Keratinocyte (primary cell): ENCODE data around the gene KREMEN1. TPM values are rescaled to one million over a fixed set of nuclear protein-coding genes. Genes with fewer than 3 reads are reported as not detected.

Experiments used
- DNase-seq: peaks from one replicate; pipeline ENCODE4 v3.0.0-alpha.2; 2011; ENCODE audit warnings: low read depth, missing footprints, low spot score
- FAIRE-seq: peaks from 2 replicates; lab custom pipeline; 2011; peaks lifted over from hg19 to GRCh38; lab: Jason Lieb, UNC
- H2AFZ ChIP-seq: 2 replicates; pipeline ENCODE4 v1.6.0; 2012; ENCODE audit warnings: low read length, control low read depth, inconsistent platforms; ENCODE audit not compliant: control insufficient read depth
- H3K27ac ChIP-seq: 2 replicates; pipeline ENCODE4 v1.5.1; 2011; ENCODE audit warnings: low read length; ENCODE audit not compliant: control insufficient read depth, insufficient read depth
- H3K27me3 ChIP-seq: 3 replicates; pipeline ENCODE4 v1.6.0; 2011; ENCODE audit warnings: low read length; ENCODE audit not compliant: control insufficient read depth, insufficient read depth; ENCODE audit errors: extremely low read depth
- H3K36me3 ChIP-seq, 2 experiments: 2 replicates in 1 of 2; 3 replicates in 1 of 2; pipeline ENCODE4 v1.5.1; 2011; ENCODE audit warnings: low read length in 2 of 2, mild to moderate bottlenecking in 1 of 2; ENCODE audit not compliant: control insufficient read depth in 2 of 2, insufficient read depth in 2 of 2; ENCODE audit errors: extremely low read depth in 1 of 2
- H3K4me1 ChIP-seq: 3 replicates; pipeline ENCODE4 v1.5.1; 2011; ENCODE audit warnings: low read length; ENCODE audit not compliant: control insufficient read depth, insufficient read depth; ENCODE audit errors: extremely low read depth
- H3K4me2 ChIP-seq: 3 replicates; pipeline ENCODE4 v1.6.0; 2011; ENCODE audit warnings: low read depth, low read length; ENCODE audit not compliant: control insufficient read depth, insufficient read depth; ENCODE audit errors: extremely low read depth
- H3K4me3 ChIP-seq, 3 experiments: fragments of 200-600 bp in 1 of 3; sonication (generic) in 1 of 3; 2 replicates in 2 of 3; 3 replicates in 1 of 3; pipeline ENCODE4 v1.5.1; 2011 to 2016; ENCODE audit warnings: low read length in 3 of 3, mild to moderate bottlenecking in 3 of 3, control low read depth in 2 of 3, inconsistent platforms in 1 of 3, low read depth in 1 of 3, mixed read lengths in 1 of 3, mixed run types in 1 of 3, moderate library complexity in 1 of 3; ENCODE audit not compliant: control insufficient read depth in 2 of 3, insufficient read depth in 2 of 3; ENCODE audit errors: extremely low read depth in 1 of 3
- H3K79me2 ChIP-seq: 2 replicates; pipeline ENCODE4 v1.6.0; 2012; ENCODE audit warnings: low read length; ENCODE audit not compliant: control insufficient read depth, insufficient read depth
- H3K9ac ChIP-seq: 3 replicates; pipeline ENCODE4 v1.6.0; 2011; ENCODE audit warnings: low read length; ENCODE audit not compliant: control insufficient read depth, insufficient read depth; ENCODE audit errors: extremely low read depth
- H3K9me1 ChIP-seq: 3 replicates; pipeline ENCODE4 v1.6.0; 2011; ENCODE audit warnings: low read length; ENCODE audit not compliant: control insufficient read depth, insufficient read depth; ENCODE audit errors: extremely low read depth
- H3K9me3 ChIP-seq: 2 replicates; pipeline ENCODE4 v1.5.1; 2012; ENCODE audit warnings: low read depth, low read length; ENCODE audit not compliant: control insufficient read depth
- H4K20me1 ChIP-seq: 3 replicates; pipeline ENCODE4 v1.6.0; 2011; ENCODE audit warnings: low read length; ENCODE audit not compliant: control insufficient read depth, insufficient read depth; ENCODE audit errors: extremely low read depth
- CTCF ChIP-seq, 3 experiments: IDR thresholded peaks in 1 of 3; conservative IDR thresholded peaks in 1 of 3; optimal IDR thresholded peaks in 1 of 3; 2 replicates in 2 of 3; 3 replicates in 1 of 3; pipeline versions ENCODE3 to v1.5.1; 2011; ENCODE audit warnings: low read length in 3 of 3, mild to moderate bottlenecking in 3 of 3, moderate library complexity in 2 of 3, control low read depth in 1 of 3, inconsistent platforms in 1 of 3; ENCODE audit not compliant: insufficient read depth in 2 of 3; ENCODE audit errors: extremely low read depth in 1 of 3
- EZH2 ChIP-seq: IDR thresholded peaks from one replicate; pipeline ENCODE4 v1.6.1; 2012; ENCODE audit warnings: inconsistent platforms, mild to moderate bottlenecking, low read length, moderate library complexity
- dilution Hi-C: fragments of 300-500 bp; cut with MboI; formaldehyde crosslinking; loops from one replicate; pipeline ENCODE4 v1.7.0; 2020; ENCODE audit warnings: low sequenced_read_pairs; ENCODE audit not compliant: extremely low pct_ligation_motif_present
- polyA plus RNA-seq, 5 experiments: library from polyadenylated mRNA; depleted of rRNA in 3 of 5; stranded (reverse) in 3 of 5; stranded (forward) in 1 of 5; unstranded in 1 of 5; fragments of >200 nt; gene quantifications; 1 replicate in 1 of 5; 2 replicates in 3 of 5; 3 replicates in 1 of 5; pipeline versions ENCODE4 v1.2.1 to v1.2.3, GENCODE V29; 2011 to 2012; ENCODE audit warnings: missing spikeins in 2 of 5, low read depth in 1 of 5, low replicate concordance in 1 of 5

Gene KREMEN1
- polyA plus RNA-seq, 1 donor (not counting 4 experiments of a cell fraction or from before 2014, with no cell fraction given): 6.8 TPM

DNA sequence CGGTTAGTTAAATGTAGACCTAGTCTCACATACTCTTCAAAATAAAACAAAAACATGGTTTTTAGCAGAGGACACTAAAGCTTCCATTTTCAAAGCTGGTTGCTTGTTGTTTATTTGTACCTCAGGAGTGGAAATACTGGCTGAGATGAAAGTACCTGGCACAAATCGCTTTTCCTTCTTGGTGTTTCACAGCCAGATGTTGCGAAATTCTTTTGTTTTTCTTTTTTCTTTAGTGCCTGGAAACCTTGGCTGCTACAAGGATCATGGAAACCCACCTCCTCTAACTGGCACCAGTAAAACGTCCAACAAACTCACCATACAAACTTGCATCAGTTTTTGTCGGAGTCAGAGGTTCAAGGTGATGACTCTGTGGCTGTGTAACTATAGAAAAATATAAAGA, 48.3 kb downstream of the KREMEN1 start:
- Histone ChIP-seq H3K27me3 (no peaks in the 10 kb centered on the region), H3K27ac (no peak overlapping the region), H3K79me2 (no peaks in the 10 kb centered on the region), H3K4me3 (no peak overlapping the region), H4K20me1 (no peaks in the 10 kb centered on the region), H3K4me1 (no peaks in the 10 kb centered on the region), H2AFZ (no peak overlapping the region), H3K36me3 (peaks cover 0 to 3% of the 10 kb centered on the region in 2 experiments), H3K4me2 (no peak overlapping the region), H3K9me1 (no peaks in the 10 kb centered on the region), H3K9me3 (no peaks in the 10 kb centered on the region), H3K9ac (no peak overlapping the region)
- DNase-seq (no peak), FAIRE-seq (no peak)
- TF ChIP-seq EZH2 (no peak), CTCF (optimal IDR thresholded peaks at IDR 0.05 in 1 of 3, IDR thresholded peaks at IDR 0.05 in 1 of 3, conservative IDR thresholded peaks at IDR 0.05 in 1 of 3; ENCODE audit: extremely low read depth in 1 of 3, insufficient read depth in 2 of 3, low read length in 3 of 3) (no peak)
- dilution Hi-C loops: no loop called here

DNA sequence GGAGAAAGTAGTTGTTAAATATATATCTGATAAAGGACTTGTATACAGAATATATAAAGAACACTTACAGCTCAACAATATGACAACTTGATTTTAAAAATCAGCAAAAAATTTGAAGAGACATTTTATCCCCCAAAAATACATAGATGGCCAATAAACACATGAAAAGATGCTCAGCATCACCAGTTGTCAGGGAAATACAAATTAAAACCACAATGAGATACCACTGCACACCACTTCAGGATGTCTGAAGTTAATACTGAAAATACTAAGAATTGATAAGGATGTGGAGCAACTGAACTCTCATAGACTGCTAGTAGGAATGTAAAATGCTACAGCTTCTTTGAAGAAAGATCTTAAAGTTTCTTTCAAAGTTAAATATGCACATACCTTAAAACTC, 49.2 kb downstream of the KREMEN1 start:
- H3K79me2 ChIP-seq: no peaks in the 10 kb centered on the region
- dilution Hi-C loops: no loop called here
- H4K20me1 ChIP-seq: no peaks in the 10 kb centered on the region
- no peaks in the 10 kb centered on the region for H3K9me3 ChIP-seq
- H3K4me3 ChIP-seq: no peak overlapping the region
- no peak overlapping the region for H3K4me2 ChIP-seq
- H3K9ac ChIP-seq: no peak overlapping the region
- H3K27ac ChIP-seq: no peak overlapping the region
- FAIRE-seq (no peak), DNase-seq (no peak)
- TF ChIP-seq CTCF (optimal IDR thresholded peaks at IDR 0.05 in 1 of 3, IDR thresholded peaks at IDR 0.05 in 1 of 3, conservative IDR thresholded peaks at IDR 0.05 in 1 of 3; ENCODE audit: extremely low read depth in 1 of 3, insufficient read depth in 2 of 3, low read length in 3 of 3) (no peak), EZH2 (no peak)
- no peaks in the 10 kb centered on the region for H3K9me1 ChIP-seq
- no peaks in the 10 kb centered on the region for H3K4me1 ChIP-seq
- H3K27me3 ChIP-seq: no peaks in the 10 kb centered on the region
- H2AFZ ChIP-seq: no peak overlapping the region
- H3K36me3 ChIP-seq: peaks cover 0 to 3% of the 10 kb centered on the region in 2 experiments
